ENCODE data around the gene KCTD4.

DNA sequence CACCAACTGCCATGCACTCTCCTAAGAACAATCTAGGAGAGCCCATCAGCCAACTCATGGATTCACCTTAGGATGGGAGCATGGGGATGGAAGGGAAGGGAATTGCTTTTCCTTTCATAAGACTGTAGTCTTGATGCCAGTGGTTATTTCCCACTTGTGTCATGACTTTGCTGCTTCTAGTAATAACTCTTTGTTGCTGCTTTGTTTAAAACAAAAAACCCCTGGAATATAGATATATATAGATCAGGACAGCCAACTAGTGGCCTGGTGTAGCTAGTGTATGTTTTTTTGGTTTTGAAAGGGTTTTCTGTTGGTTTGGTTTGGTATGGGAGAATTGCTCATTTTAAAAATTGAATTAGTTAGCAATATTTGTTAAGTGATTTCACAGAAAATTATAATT is 39.3 kb upstream of the KCTD4 start:
- TF ChIP-seq POLR2A (IDR thresholded peaks at IDR 0.05) (no peak), CTCF (IDR thresholded peaks at IDR 0.05) (no peak), POLR2AphosphoS5 (IDR thresholded peaks at IDR 0.05) (no peak)
